ENCODE measurements around the gene TBC1D5.

DNA sequence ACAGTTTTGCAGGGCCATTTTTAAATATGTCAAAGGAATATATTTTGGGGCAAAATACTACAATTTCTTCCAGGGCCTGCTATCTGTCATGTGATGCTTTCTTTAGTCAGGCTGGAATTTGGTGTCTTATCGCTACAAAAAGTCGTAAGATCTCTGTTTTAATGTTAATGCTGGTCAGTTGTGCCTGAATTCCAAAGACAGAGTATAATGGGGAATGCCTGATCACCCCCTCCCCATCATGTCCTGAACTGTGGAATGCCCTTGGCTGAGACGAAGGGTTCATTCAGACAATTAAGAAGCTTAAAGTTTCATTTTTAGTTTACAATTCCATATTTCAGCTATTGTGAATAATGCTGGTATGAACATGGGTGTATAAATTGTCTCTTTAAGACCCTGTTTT lies 203.0 kb downstream of the TBC1D5 start:
- no peak for TF ChIP-seq POLR2A (IDR thresholded peaks at IDR 0.05)
- TF ChIP-seq, protein P1, sequence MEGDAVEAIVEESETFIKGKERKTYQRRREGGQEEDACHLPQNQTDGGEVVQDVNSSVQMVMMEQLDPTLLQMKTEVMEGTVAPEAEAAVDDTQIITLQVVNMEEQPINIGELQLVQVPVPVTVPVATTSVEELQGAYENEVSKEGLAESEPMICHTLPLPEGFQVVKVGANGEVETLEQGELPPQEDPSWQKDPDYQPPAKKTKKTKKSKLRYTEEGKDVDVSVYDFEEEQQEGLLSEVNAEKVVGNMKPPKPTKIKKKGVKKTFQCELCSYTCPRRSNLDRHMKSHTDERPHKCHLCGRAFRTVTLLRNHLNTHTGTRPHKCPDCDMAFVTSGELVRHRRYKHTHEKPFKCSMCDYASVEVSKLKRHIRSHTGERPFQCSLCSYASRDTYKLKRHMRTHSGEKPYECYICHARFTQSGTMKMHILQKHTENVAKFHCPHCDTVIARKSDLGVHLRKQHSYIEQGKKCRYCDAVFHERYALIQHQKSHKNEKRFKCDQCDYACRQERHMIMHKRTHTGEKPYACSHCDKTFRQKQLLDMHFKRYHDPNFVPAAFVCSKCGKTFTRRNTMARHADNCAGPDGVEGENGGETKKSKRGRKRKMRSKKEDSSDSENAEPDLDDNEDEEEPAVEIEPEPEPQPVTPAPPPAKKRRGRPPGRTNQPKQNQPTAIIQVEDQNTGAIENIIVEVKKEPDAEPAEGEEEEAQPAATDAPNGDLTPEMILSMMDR (IDR thresholded peaks at IDR 0.05) = no peak
